ENCODE results near the gene GABRQ. TPM values are rescaled to one million over a fixed set of nuclear protein-coding genes. Genes with fewer than 3 reads are reported as not detected.

Gene GABRQ
- 5.9 and 6.1 TPM in 2 replicates for total RNA-seq (2014; rRNA removed; shearing (Covaris generic))

DNA sequence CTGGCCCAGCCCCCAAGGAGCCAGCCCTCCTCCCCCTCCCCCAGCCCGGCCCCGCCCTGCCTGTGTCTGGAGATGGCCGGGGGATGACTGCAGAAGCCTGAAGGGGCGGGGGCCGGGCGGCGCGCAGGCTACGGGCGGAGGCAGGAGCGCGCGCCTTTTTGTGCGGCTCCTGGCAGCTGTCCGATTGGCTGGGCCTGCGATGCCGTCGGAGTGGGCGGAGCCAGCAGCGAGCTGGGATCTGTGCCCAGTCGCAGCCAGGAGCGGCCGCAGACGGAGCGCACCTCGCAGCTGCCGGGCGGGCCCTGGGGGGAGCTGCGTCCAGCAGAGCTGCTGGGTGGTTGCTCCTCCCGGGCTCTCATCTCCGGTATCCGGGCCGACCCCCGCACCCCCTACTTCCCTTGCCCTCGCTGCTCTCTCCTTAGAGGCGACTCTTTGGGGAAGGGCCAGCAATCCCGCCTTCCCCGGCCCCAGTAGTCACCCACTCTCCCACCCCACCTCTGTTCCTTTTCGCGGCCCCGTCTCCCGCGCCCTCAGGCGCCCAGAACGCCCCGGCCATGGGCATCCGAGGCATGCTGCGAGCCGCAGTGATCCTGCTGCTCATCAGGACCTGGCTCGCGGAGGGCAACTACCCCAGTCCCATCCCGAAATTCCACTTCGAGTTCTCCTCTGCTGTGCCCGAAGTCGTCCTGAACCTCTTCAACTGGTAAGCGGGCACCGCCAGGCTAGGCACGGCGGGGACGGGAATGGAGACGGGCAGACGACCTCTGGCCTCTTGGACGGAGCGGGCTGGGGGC is at the start of gene GABRQ:
Gene GABRQ (plus strand): TSS at position 247 of the 794 bp plus-strand sequence. CDS start 308 bp downstream, at position 555.
- DNase-seq (ENCODE audit: low spot score) = peak; percentile 45

- DNase-seq (ENCODE audit: low spot score) = peak; percentile 83
Measured at GRCh38 chrX:152588206-152588605, 49.5 kb upstream of the GABRQ start.

GRCh38 chrX:152600853-152601633 is 36.7 kb upstream of the GABRQ start:
- DNase-seq (ENCODE audit: low spot score) = peak; percentile 50

DNA sequence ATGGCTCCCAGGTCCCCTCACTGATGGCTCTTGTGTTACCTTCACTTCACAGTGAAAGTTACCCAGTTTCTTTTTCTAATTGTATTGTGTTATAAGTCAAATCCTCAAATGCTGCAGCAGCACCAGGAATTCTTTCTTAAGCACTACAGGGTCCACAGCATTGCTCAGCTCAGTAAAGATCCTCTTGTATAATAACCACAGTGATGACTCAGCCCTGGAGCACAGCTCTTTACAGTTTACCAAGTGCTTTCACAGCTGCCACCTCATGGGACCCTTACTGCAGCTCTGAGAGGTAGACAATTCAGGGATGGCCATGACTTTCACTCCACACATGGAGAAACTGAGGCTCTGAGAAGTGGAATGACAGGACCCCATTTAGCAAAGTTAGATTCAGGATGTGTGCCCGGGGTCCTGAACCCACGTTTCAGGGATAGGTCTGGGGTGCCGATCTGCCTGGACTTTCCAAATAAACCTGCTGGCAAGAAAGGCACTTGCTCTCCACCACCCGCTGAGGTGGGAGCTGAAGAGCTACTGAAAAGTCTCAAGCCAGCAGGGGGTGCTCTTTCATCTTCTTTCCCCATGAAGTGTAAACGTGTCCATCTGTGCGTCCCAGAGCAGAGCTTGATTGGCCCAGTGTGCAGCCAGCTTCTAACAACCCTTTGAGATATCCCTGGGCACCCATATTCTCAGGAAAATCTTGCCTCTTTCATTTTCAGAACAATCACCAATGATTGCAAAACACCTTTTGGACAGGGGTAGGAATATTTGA is 35.7 kb upstream of the GABRQ start:
- DNase-seq (ENCODE audit: low spot score) = peak; percentile 78

GRCh38 chrX:152614791-152615190 is 22.9 kb upstream of the GABRQ start:
- no peak for DNase-seq (ENCODE audit: low spot score)

DNA sequence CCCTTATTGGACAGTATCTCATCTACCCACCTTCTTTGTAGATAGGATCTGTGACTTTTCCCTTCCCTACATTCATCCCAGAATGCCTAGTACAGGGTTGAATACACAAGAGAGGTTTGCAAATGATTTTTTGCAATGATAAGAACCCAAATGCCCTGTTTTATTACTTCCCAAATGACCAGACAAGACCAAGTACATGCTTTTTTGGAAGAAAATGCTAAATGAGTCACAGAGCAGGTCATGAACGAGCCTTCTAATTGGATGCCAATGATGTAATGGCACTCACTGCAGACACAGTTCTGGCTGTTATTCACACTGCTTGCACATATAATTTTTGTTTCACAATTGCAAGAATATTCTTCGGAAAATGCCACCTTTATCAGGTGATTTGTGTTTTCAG is 17.8 kb upstream of the GABRQ start:
- no peak for DNase-seq (ENCODE audit: low spot score)

- DNase-seq (ENCODE audit: low spot score) = peak; percentile 17
Measured at GRCh38 chrX:152632445-152633097, 5.1 kb upstream of the GABRQ start.

GRCh38 chrX:152635941-152636340 is 1.8 kb upstream of the GABRQ start:
- DNase-seq (ENCODE audit: low spot score) = peak; percentile 66

DNA sequence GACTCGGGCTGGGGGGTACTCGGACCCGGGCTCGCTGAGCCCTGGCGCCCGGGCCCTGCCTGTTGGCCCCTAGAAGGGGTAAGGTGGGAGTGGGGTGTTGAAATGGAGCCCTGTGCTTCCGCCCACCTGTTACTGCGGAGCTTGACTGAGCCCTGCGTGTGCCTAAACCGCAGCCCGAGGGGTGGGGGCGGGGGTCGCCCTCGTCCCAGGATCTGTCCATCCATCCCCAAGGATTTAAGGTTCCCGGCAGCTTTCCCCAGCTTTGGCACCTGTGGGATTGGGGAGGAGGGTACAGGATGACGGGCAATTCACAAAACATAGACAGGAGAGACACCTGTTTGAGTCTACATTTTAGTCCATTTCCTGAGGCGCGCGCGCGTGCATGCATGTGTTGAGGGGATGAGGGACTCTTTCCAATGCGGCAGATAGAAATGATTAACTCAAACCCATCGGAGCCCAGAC is 779 bp downstream of the GABRQ start:
- DNase-seq (ENCODE audit: low spot score) = no peak

- no peak for DNase-seq (ENCODE audit: low spot score)
Measured at GRCh38 chrX:152639426-152639825, 1.7 kb downstream of the GABRQ start.

GRCh38 chrX:152640034-152640818 is 2.5 kb downstream of the GABRQ start:
- DNase-seq (ENCODE audit: low spot score) = peak; percentile 63

DNA sequence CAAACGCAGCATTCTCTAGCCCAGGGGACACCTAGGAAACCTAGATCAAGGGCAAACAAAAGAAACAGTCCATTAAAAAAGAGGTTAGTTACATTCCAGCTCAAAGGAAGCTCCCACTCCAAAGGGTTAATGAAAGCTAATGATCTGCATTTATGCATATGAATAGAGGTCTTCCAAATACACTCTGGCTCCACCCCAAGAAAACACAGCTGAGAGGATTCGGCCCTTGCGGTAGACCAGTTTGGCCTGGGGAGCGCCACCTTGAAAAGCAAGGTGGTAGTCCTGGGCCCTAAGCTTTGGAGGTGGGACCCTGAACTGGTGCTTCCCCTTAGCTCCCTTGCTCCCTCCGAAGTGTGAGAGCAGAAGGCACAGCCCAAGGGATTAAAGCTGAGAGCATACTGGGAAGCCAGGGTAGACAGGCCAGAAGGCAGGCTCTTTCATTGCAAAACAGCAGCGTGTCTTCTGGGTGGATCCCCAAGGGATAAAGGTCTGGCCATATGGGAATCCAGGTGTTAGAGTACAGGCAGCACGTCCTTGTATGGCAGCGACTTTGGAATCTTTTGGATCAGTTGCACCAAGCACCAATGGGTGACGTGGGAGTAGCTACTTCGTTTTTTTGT is 3.7 kb downstream of the GABRQ start:
- no peak for DNase-seq (ENCODE audit: low spot score)

- no peak for DNase-seq (ENCODE audit: low spot score)
Measured at GRCh38 chrX:152641996-152642395, 4.3 kb downstream of the GABRQ start.

GRCh38 chrX:152642931-152643564 is 5.4 kb downstream of the GABRQ start:
- no peak for DNase-seq (ENCODE audit: low spot score)

GRCh38 chrX:152646961-152647360 is 9.3 kb downstream of the GABRQ start:
- DNase-seq (ENCODE audit: low spot score) = no peak

GRCh38 chrX:152647978-152648377 is 10.3 kb downstream of the GABRQ start:
- DNase-seq (ENCODE audit: low spot score) = no peak

- no peak for DNase-seq (ENCODE audit: low spot score)
Measured at GRCh38 chrX:152652060-152652459, 14.4 kb downstream of the GABRQ start.

- no peak for DNase-seq (ENCODE audit: low spot score)
Measured at GRCh38 chrX:152652467-152652866, 14.8 kb downstream of the GABRQ start.

- DNase-seq (ENCODE audit: low spot score) = no peak
Measured at GRCh38 chrX:152656087-152656486, 18.4 kb downstream of the GABRQ start.

- no peak for DNase-seq (ENCODE audit: low spot score)
Measured at GRCh38 chrX:152656890-152657289, 19.2 kb downstream of the GABRQ start.

All from H4 (cell line).